ENCODE measurements around the gene MIPEP. TPM values are rescaled to one million over a fixed set of nuclear protein-coding genes. Genes with fewer than 3 reads are reported as not detected.

The MIPEP gene
- total RNA-seq, result 10 to 100 TPM; 13.9 to 28.6 (median 20.0) TPM
- polyA plus RNA-seq, result 10 to 100 TPM; 17.5 to 23.2 (median 21.7) TPM
- long read RNA-seq, donor 1, transcript MIPEP-203 (2 exons, 543 nt), result major isoform, 5 of 16 reads
- long read RNA-seq, donor 1, transcript MIPEP-201 (19 exons, 2,400 nt), result major isoform, 5 of 16 reads
- long read RNA-seq, donor 1, partial matches to known transcripts, result 6 of 16 reads
- long read RNA-seq, donor 1, other reads (novel, unspliced or antisense), result 0 of 16 reads
- long read RNA-seq, donor 2, partial matches to known transcripts, result 5 of 9 reads
- long read RNA-seq, donor 2, other reads (novel, unspliced or antisense), result 0 of 9 reads
- long read RNA-seq, donor 3, partial matches to known transcripts, result 0 of 5 reads
- long read RNA-seq, donor 3, other reads (novel, unspliced or antisense), result 0 of 5 reads
- long read RNA-seq, donor 4, transcript MIPEP-201 (19 exons, 2,400 nt), result major isoform, 13 of 16 reads
- long read RNA-seq, donor 4, partial matches to known transcripts, result 1 of 16 reads
- long read RNA-seq, donor 4, other reads (novel, unspliced or antisense), result 2 of 16 reads
- long read RNA-seq, donor 5, transcript MIPEP-201 (19 exons, 2,400 nt), result major isoform, 58 of 62 reads
- long read RNA-seq, donor 5, partial matches to known transcripts, result 1 of 62 reads
- long read RNA-seq, donor 5, other reads (novel, unspliced or antisense), result 3 of 62 reads
- long read RNA-seq, donor 6, transcript MIPEP-201 (19 exons, 2,400 nt), result major isoform, 6 of 6 reads
- long read RNA-seq, donor 6, partial matches to known transcripts, result 0 of 6 reads
- long read RNA-seq, donor 6, other reads (novel, unspliced or antisense), result 0 of 6 reads
- long read RNA-seq, donor 7, partial matches to known transcripts, result 0 of 2 reads
- long read RNA-seq, donor 7, other reads (novel, unspliced or antisense), result 0 of 2 reads
- long read RNA-seq, donor 8, transcript MIPEP-201 (19 exons, 2,400 nt), result major isoform, 5 of 17 reads
- long read RNA-seq, donor 8, partial matches to known transcripts, result 8 of 17 reads
- long read RNA-seq, donor 8, other reads (novel, unspliced or antisense), result 0 of 17 reads
- long read RNA-seq, donor 9, transcript MIPEP-203 (2 exons, 543 nt), result major isoform, 9 of 12 reads
- long read RNA-seq, donor 9, partial matches to known transcripts, result 0 of 12 reads
- long read RNA-seq, donor 9, other reads (novel, unspliced or antisense), result 0 of 12 reads
- long read RNA-seq, donor 10, partial matches to known transcripts, result 9 of 12 reads
- long read RNA-seq, donor 10, other reads (novel, unspliced or antisense), result 0 of 12 reads

GRCh38 chr13:23888658-23889614, at the start of gene MIPEP:
MIPEP (minus strand) TSS chr13:23889400; CDS start chr13:23889320, 80 bp downstream.
- Histone ChIP-seq H3K36me3 (replicated peaks in 1 of 2) (peaks cover 0 to 5% of the 10 kb centered on the region in 2 donors), H3K4me1 (replicated peaks in 1 of 2) (peaks cover 5 to 11% of the 10 kb centered on the region in 2 donors), H3K27ac (peak within 1 kb of the TSS; percentile 45 to 84 (median 82)), H3K27me3 (no peaks in the 10 kb centered on the region), H3K9me3 (replicated peaks in 1 of 3) (no peaks in the 10 kb centered on the region), H3K4me3 (peak within 1 kb of the TSS; percentile 54 to 89 (median 69))
- WGBS, 4 donors, result 0 to 1% (median 0%) methylated on average over 16 to 75 of the region's 75 CpGs
- TF ChIP-seq CTCF (IDR thresholded peaks at IDR 0.05), result peak; percentile 61 to 78 (median 72)
- peak; percentile 63 to 75 for TF ChIP-seq POLR2A (IDR thresholded peaks at IDR 0.05)
- peak; percentile 93 to 96 (median 93) for DNase-seq
- intact Hi-C loops (cut with DNase I), result no loop called here

GRCh38 chr13:23934520-23934919, 45.3 kb upstream of the MIPEP start:
- Histone ChIP-seq H3K4me3 (no peak overlapping the region), H3K27ac (no peak overlapping the region), H3K4me1 (replicated peaks in 1 of 2) (no peaks in the 10 kb centered on the region), H3K27me3 (peaks cover 4% of the 10 kb centered on the region), H3K9me3 (replicated peaks in 1 of 3) (no peaks in the 10 kb centered on the region), H3K36me3 (replicated peaks in 1 of 2) (no peaks in the 10 kb centered on the region)
- WGBS, 4 donors, result 72 to 80% (median 73%) methylated on average over 2 of the region's 2 CpGs
- no peak for TF ChIP-seq CTCF (IDR thresholded peaks at IDR 0.05)
- TF ChIP-seq POLR2A (IDR thresholded peaks at IDR 0.05), result no peak
- DNase-seq, result no peak
- intact Hi-C loops (cut with DNase I), result no loop called here

DNA sequence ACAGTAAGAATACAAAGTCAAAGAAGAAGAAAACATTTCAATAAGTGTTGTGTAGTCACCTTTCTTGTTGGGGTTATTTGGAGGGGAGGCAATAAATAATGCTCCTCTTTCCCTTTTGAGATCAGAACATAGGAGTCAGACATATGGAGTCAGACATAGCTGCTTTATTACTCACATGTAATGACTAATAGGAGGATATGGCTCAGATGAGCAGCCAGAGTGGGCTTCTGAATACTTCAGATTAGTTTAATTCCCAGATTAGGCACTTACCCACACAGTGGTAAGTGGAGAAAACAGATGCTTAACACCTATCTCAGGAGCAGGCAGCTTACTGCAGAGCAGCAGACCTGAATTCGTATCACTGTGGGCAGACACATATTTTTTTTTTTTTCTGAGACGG, 39.8 kb upstream of the MIPEP start:
- Histone ChIP-seq H3K4me1 (replicated peaks in 1 of 2) (no peaks in the 10 kb centered on the region), H3K27me3 (no peaks in the 10 kb centered on the region), H3K36me3 (replicated peaks in 1 of 2) (no peaks in the 10 kb centered on the region), H3K4me3 (no peak overlapping the region), H3K27ac (no peak overlapping the region), H3K9me3 (replicated peaks in 1 of 3) (no peaks in the 10 kb centered on the region)
- WGBS, 4 donors, result 80 to 94% (median 87%) methylated on average over 2 of the region's 2 CpGs
- intact Hi-C loops (cut with DNase I), result no loop called here
- DNase-seq, result no peak
- TF ChIP-seq CTCF (IDR thresholded peaks at IDR 0.05) (no peak), POLR2A (IDR thresholded peaks at IDR 0.05) (no peak)

Data from adrenal gland (tissue), 19 donors.